Fibroblast of skin of left quadriceps (primary cell): ENCODE measurements around the gene LAMTOR2.

Experiments used
- DNase-seq, 2 experiments: peaks; one replicate each; pipeline ENCODE4 v3.0.0-alpha.2; 2013; ENCODE audit warnings: low read depth in 2 of 2

LAMTOR2 gene

DNA sequence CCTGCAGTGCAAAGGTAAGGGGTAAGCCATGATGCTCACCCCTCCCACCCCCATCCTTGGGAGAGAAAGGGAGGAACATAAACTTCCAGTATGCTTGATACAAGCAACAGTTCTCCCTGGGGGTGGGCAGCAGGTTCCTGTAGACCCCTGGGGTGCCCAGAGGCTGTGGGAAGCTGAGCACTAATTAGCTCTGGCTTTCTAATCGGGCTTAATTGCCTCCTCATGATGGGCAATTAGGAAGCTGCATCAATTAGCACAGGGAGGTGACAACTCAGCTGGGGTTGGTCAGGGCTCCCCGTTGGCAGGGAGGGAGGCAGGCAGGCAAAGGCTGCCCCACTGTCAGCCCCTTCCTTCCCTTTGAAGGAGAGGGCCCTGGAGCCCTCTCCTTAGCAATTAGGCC, 44.2 kb downstream of the LAMTOR2 start:
- no peak for DNase-seq

DNA sequence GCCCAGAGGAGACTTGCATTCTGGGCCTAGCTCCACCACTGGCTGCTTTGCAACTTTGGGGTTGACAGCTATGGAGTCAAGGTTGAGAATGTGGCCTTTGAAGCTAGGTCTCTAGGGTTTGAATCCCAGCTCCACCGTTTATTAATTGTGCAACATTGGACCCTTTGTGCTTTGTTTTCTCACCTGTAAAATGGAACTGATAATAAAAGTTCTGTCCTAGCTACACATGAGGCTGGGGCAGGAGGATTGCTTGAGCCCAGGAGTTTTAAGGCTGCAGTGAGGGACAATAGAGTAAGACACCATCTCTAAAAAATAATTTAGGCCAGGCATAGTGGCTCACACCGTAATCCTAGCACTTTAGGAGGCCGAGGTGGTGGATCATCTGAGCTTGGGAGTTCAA, 44.7 kb downstream of the LAMTOR2 start:
- no peak for DNase-seq

DNA sequence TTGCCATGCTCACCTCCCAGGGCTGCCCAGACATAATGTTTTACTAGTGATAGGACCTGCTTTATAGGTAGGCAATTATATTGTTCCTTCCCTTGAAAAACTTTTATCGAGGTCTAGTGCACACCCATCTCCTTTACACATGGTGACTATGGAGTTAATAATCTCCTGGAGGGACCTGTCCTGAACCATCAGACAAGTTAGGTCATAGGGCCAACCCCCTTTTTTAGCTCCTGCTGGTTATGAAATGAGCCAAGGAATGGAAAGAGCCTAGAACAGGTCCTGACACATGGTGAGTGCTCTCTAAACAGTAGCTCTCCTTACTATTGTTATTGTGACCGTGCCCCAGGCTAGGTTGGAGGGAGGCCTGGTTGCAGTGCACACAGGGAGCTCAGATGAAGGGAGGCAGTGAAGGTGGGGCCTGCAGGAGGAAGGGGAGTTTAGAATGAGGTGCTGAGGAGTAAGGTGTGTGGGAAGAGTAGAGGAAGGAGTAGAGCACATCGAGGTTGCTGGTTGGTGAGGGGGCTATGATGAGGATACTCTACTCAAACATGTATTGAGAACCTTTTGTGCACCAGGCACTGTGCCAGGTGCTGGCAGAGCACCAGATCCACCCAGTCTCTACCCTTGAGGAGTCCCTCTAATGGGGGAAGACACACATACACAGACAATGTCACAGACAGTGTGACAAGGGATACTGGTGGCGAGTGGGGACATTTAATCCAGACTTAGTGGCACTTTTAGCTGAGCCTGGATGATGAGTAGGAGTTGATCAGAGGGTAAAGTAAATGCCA, 45.8 kb downstream of the LAMTOR2 start:
- no peak for DNase-seq

DNA sequence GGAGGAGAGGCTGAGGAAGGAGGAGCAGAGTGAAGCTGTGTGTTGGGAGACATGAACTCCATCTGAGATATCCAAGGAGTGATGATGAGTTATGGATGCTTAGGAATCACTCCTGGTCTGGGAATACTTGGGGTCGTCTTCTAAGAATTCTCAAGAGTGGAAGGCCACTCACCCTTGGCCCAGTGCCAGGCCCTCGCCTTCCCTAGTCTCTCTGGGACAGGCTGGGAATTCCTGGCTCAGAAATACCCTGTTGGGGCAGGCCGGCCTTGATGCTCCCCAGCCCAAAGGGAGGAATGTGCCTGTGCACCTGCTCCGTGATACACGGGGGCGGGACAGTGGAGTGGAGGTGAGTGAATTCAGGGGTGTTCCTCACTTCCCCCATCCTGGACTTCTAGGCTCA, 47.3 kb downstream of the LAMTOR2 start:
- DNase-seq: no peak

DNA sequence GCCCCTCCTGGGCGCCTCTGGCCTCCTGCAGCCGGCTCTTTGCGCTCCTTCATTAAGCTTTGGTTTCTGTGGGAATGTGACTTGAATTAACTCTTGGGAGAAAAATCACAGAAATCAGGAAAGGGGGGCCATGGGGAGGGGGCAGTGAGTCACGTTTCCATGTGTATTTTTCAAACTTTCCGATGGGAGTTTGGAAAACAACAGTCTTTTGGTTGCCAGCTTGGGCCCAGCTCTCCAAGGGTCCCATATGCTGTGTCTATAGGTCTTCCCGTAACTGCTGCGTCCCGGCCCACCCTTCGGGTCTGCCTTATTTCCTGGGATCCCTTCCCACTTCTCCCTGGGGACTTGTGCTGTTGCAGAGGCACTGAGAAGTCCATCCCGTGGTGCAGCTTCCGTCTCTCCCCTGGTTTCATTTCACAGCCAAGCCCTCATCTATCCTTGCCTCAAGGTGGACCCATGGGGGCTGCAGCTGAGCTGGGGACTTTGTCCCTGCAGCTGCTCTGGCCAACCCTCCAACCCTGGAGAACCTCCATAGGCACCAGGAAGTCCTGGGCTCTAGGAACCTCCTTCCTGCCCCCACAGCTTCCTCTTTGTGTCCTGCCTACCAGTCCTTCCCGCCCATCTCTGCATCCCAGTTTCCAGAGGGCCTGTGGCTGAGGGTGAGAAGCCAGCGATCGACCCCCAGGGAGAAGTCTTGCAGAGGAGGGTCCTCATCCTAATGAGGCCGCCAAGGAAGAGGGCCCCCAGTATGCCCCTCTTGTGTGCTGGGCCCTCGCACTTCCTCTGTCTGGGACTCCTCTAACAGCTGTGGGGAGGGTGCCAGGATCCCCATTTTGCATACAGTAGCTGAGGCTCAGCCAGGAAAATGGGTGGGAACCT, 48.3 kb downstream of the LAMTOR2 start:
- DNase-seq: peak in 1 of 2 experiments; percentile 68

DNA sequence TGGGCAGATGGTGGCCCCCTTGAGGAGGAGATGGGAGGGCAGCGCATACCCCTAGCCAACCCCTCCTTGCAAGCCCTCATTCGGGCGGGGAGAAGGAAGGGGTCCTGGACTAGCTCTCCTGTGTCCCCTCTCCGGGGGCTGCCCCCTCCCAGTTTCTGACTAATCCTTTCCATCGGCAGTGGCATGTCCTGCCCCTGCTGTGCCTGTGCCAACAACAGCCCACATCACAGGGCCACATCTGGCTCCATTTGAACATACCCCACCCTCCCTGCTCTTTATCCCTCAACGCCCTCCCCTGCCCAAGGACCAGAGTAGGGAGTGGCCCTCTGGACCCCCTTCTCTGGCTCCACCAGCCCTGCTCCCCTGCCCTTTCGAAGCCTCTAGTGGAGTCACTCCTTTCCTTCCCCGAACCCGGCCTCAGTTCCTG, 49.0 kb downstream of the LAMTOR2 start:
- no peak for DNase-seq

DNA sequence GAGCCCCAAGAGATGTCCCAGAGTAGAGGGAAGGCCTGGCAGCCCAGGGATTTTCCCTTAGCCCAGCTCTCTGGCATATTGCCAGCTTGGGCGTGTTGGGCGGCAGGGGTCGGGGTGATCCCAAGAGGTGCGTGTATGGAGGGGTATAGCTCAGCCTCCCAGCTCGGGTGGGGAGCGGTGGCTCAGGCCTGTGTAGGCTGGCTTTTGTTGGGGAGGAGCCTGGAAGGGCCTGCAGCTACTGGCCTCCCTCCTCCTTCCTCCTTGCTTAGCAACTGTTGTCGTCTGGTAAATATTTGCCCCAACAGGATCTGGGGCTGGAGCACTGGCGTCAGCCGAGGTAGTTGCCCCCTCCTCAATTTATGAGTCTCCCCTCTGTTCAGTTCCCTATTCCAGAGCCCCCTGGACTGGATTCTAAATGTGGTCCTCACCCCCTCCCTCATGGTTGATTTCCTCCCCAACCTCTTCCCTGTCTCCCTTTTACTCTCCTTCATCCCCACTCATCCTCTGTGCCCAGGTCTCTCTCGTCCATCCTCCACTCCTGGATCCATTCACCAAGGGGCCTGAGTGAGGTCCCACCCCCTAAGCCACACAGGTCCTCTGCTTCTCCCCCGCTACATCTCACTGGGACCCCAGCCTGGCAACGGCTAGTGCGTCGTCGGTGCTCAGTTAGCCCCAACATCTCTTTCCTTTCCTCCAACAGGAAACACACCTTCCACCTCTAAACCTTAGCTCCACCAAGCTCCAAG, 49.7 kb downstream of the LAMTOR2 start:
- peak in 1 of 2 experiments; percentile 52 for DNase-seq

DNA sequence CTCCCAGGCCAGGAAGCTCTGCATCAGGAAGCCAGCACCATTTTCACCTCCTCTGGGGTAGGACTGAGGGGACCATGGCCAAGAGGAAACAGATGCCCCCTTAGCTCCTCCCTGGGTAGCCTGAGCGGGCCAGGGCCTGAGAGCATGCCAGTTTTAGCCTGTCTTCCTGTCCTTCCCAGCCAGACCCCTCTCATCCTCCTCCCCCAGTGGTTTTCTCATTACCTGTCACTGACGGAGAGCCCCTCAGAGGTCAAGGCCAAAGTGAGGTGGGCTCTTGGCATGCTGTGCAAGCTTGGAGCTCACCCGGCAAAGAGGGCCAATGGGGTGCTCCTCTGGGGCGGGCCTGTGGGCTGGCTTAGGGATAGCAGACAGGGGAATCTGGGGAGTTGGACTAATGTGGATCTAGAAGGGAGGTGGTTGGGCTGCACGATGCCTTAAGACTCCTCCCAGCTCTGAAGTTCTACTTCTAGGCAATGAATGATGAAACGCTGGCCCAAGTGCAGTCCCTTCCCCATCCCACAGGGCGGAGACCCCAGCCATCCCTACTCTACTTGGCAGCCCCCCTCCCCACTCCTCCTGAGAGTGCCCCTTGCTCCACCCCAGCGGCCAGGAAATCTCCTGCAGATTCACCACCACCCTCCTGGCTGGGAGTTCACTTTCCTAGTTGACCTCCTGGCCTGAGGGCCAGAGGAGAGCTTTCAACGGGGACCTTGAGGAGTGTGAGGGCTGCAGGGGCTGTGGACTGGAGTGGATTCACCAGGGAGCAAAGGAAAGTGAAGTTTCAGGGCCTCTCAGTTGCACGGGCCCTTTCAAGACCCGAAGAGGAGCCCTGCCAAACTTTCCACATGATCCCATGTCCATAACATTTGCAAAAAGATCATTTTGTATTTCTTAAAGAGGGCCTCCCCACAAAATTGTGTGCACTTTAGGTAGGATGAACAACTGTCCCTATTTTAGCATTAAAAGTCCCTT, 50.6 kb downstream of the LAMTOR2 start:
- DNase-seq: peak in 1 of 2 experiments; percentile 55

DNA sequence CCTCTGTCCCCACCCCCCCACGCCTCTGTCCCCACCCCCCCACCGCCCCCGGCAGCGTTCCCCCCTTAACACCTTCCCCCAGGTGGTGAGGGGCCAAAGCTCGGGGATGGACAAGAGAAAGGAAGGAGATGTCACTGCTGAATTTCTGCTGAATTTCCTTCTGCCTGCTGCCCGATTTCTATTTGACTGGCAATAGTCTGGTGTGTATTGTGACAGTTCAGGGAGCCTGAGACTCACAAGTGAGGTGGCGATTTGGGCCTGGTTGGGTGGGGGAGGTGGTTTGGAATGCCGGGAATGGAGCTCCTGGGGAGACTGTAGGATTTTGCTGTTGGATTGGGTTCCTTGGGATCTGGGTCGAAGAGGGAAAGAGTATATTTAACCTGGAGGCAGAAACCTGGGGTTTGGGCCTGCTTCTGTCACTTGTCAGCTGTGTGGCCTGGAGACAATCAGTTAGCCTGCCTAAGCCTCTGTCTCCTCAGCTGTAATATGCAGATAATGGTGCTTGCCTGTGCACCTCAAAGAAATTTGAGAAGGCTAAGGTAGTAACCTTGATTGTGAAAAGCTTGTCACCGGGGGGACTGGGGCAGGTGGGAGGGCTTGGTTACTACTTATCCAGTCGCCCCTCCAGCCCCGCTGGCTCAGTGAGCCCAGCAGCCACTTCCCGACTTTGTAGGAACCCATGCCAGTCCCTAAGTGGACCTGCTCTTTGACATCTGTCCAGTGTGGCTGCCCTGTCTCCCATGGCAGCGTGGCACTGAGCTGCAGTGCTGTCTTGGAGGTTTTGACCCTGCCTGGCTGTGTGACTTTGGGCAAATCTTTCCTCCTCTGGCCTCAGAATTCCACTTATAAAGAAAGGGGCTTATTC, 52.3 kb downstream of the LAMTOR2 start:
- no peak for DNase-seq

DNA sequence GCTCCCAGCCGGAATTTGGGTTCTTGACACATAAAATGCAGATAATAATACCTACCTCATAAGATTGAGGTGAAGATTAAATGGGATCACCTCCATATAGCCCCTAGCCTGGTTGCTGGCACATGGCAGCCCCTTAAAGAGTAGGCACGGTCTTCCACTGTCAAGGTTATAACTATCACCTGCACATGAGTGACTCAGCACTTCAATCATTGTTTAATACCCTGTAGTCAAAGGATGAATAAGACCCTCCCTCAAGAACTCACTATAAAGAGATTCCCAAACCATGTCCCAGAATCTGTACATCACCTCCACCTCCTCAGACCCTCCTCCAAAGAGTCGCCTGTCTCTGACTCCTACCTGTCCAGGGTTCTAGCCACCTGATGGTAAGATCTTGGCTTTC, 53.5 kb downstream of the LAMTOR2 start:
- DNase-seq: no peak
